ENCODE measurements around the gene ANO10.

- TF ChIP-seq, protein P1, sequence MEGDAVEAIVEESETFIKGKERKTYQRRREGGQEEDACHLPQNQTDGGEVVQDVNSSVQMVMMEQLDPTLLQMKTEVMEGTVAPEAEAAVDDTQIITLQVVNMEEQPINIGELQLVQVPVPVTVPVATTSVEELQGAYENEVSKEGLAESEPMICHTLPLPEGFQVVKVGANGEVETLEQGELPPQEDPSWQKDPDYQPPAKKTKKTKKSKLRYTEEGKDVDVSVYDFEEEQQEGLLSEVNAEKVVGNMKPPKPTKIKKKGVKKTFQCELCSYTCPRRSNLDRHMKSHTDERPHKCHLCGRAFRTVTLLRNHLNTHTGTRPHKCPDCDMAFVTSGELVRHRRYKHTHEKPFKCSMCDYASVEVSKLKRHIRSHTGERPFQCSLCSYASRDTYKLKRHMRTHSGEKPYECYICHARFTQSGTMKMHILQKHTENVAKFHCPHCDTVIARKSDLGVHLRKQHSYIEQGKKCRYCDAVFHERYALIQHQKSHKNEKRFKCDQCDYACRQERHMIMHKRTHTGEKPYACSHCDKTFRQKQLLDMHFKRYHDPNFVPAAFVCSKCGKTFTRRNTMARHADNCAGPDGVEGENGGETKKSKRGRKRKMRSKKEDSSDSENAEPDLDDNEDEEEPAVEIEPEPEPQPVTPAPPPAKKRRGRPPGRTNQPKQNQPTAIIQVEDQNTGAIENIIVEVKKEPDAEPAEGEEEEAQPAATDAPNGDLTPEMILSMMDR (conservative IDR thresholded peaks at IDR 0.05; ENCODE audit: low read depth, low read length) = no peak
- no peak for TF ChIP-seq EZH2 (IDR thresholded peaks at IDR 0.05; ENCODE audit: borderline replicate concordance, low read depth, low read length, poor library complexity, severe bottlenecking)
Observed at GRCh38 chr3:43638594-43639447, 17.0 kb upstream of the ANO10 start.
